ENCODE measurements around the gene ROR1.

ROR1 gene

GRCh38 chr1:63848733-63849132, 74.9 kb downstream of the ROR1 start:
- H3K4me3 ChIP-seq (ENCODE audit: low read depth, low read length): no peak overlapping the region

GRCh38 chr1:63849149-63849548, 75.3 kb downstream of the ROR1 start:
- H3K4me3 ChIP-seq (ENCODE audit: low read depth, low read length): no peak overlapping the region

GRCh38 chr1:63854091-63854490, 80.3 kb downstream of the ROR1 start:
- H3K4me3 ChIP-seq (ENCODE audit: low read depth, low read length): no peak overlapping the region

GRCh38 chr1:63855942-63856341, 82.1 kb downstream of the ROR1 start:
- H3K4me3 ChIP-seq (ENCODE audit: low read depth, low read length): no peak overlapping the region

GRCh38 chr1:63856924-63857323, 83.1 kb downstream of the ROR1 start:
- no peak overlapping the region for H3K4me3 ChIP-seq (ENCODE audit: low read depth, low read length)

- H3K4me3 ChIP-seq (ENCODE audit: low read depth, low read length): no peak overlapping the region
Observed at GRCh38 chr1:63857478-63857877, 83.7 kb downstream of the ROR1 start.

- no peak overlapping the region for H3K4me3 ChIP-seq (ENCODE audit: low read depth, low read length)
Observed at GRCh38 chr1:63858153-63858552, 84.3 kb downstream of the ROR1 start.

- H3K4me3 ChIP-seq (ENCODE audit: low read depth, low read length): no peak overlapping the region
Observed at GRCh38 chr1:63859480-63860275, 85.9 kb downstream of the ROR1 start.

GRCh38 chr1:63861052-63861691, 87.4 kb downstream of the ROR1 start:
- H3K4me3 ChIP-seq (ENCODE audit: low read depth, low read length): no peak overlapping the region

- no peak overlapping the region for H3K4me3 ChIP-seq (ENCODE audit: low read depth, low read length)
Observed at GRCh38 chr1:63863145-63863544, 89.3 kb downstream of the ROR1 start.

- no peak overlapping the region for H3K4me3 ChIP-seq (ENCODE audit: low read depth, low read length)
Observed at GRCh38 chr1:63864224-63864641, 90.4 kb downstream of the ROR1 start.

- no peak overlapping the region for H3K4me3 ChIP-seq (ENCODE audit: low read depth, low read length)
Observed at GRCh38 chr1:63865561-63865960, 91.7 kb downstream of the ROR1 start.

- H3K4me3 ChIP-seq (ENCODE audit: low read depth, low read length): no peak overlapping the region
Observed at GRCh38 chr1:63866084-63866483, 92.3 kb downstream of the ROR1 start.

- no peak overlapping the region for H3K4me3 ChIP-seq (ENCODE audit: low read depth, low read length)
Observed at GRCh38 chr1:63867429-63868176, 93.8 kb downstream of the ROR1 start.

- H3K4me3 ChIP-seq (ENCODE audit: low read depth, low read length): no peak overlapping the region
Observed at GRCh38 chr1:63868268-63868781, 94.5 kb downstream of the ROR1 start.

GRCh38 chr1:63870152-63870551, 96.3 kb downstream of the ROR1 start:
- no peak overlapping the region for H3K4me3 ChIP-seq (ENCODE audit: low read depth, low read length)

GRCh38 chr1:63871463-63871862, 97.6 kb downstream of the ROR1 start:
- H3K4me3 ChIP-seq (ENCODE audit: low read depth, low read length): no peak overlapping the region

- no peak overlapping the region for H3K4me3 ChIP-seq (ENCODE audit: low read depth, low read length)
Observed at GRCh38 chr1:63873751-63874150, 99.9 kb downstream of the ROR1 start.

GRCh38 chr1:63874278-63874880, 100.6 kb downstream of the ROR1 start:
- no peak overlapping the region for H3K4me3 ChIP-seq (ENCODE audit: low read depth, low read length)

GRCh38 chr1:63875636-63876035, 101.8 kb downstream of the ROR1 start:
- no peak overlapping the region for H3K4me3 ChIP-seq (ENCODE audit: low read depth, low read length)
